ENCODE measurements around the gene ETV3.
"Not testable (repeated sequence)": the region's sequence is repeated elsewhere in the genome, so short reads cannot be mapped to it uniquely, and the experiment has no call there.

The ETV3 gene

DNA sequence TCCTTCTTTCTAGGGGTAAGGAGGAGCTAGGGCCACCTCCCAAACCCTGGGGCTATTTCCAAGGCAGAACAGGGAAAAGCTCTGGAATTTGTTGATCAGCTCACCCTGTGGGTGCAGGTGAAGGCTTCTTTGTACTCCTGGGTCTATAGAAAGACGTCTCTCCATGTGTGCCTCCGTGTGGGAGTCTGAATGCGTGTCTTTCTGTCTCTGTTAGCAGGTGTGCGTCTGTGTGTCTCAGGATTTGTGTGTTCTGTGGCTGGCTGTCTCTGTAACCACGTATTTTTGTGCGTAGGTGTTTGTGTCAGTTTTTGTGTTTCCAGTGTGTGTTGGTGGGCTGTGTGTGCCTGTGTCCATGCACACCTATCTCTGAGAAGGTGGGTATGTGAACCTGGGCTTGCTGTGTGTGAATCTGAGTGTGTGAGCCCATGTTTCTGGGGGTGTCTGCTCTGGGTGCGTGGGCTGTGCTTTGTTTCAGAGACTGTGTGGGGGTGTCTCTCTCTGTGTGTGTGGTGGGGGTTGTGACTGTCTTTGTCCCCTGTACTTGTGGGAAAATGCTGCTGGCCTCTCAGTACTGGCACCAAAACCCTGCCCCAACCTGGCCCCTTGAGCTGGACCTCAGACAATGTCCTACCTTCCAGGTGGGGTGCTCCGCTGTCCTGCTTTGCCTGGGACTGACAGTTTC, 25.9 kb downstream of the ETV3 start:
- DNase-seq (ENCODE audit: low read depth in 2 of 2) = no peak

DNA sequence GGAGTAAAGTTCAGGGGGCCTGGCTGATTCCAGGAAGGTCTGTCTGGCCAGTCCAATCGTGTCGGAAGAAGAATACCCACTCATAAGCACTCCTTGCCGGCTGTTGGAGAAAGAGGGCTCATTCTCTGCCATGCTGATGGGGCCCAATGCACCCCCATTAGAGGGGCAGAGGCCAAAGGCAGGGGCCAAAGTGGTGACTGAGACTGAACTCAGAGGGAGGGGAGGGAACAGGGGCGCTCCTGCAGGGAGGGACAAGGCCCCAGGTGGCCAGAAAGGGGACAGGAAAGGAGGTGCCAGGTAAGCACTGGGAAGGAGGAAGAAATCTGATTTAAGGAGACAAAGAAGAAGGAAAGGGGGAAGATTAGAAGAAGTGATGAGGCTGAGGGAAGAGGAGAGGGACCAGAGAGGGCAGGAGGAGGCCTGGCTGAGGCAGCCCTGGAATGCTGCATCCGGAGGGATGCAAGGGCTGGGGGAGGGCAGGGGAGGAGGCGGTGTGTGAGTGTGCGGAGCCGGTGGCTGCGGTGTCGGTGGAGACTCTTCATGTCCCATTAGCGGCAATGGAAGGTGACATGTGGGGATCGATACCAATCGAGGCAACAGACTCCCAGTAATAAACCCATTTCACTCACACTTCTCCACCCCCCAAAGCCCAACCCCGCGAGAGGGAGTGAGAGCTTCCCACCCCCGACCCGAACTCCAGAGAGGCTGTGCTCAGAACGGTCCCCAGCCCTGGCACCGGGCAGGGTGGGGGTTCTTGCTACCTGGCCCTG, 26.6 kb downstream of the ETV3 start:
- DNase-seq (ENCODE audit: low read depth in 2 of 2) = no peak

- no peak for DNase-seq (ENCODE audit: low read depth in 2 of 2)
Measured at GRCh38 chr1:157110686-157111085, 27.5 kb downstream of the ETV3 start.

DNA sequence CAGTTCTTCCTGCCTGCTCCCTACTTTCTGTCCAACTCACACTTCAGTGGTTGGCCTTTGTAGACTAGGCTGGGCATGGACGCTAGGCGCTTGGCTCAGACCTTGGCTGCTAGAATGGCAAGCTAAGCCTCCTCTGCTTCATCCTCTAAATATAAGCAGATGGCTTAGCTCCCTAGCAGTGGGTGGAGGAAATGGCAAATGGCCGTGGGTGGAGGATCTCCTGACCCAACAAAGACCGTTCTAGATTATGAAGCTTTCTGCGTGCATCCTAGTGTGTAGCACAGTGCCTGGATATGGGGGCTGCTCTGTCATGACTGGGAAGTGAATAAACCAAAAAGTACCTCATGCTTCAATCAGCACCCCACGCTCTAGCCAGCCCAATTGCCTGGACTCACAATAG, 28.2 kb downstream of the ETV3 start:
- no peak for DNase-seq (ENCODE audit: low read depth in 2 of 2)

GRCh38 chr1:157108448-157108847, 29.7 kb downstream of the ETV3 start:
- DNase-seq (ENCODE audit: low read depth in 2 of 2) = no peak

GRCh38 chr1:157107702-157108101, 30.5 kb downstream of the ETV3 start:
- no peak for DNase-seq (ENCODE audit: low read depth in 2 of 2)

DNA sequence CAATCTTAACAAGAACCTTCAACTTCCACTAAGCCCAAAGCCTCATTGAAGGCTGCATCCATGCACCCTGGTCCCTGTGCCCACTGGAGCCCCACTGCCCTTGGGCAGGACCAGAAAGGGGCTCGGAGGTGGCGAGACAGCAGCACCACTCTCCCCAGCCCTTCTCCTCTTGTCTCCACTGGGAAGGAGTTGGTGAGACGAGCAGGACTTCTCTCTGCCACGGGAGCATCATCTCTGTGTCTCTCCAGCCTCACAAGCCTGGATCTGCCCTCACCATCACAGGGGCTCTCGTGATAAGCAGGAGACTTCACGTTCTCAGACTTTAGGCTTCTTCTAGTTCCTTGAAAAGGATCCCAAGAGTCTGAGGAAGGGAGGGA, 31.4 kb downstream of the ETV3 start:
- DNase-seq (ENCODE audit: low read depth in 2 of 2) = no peak

DNA sequence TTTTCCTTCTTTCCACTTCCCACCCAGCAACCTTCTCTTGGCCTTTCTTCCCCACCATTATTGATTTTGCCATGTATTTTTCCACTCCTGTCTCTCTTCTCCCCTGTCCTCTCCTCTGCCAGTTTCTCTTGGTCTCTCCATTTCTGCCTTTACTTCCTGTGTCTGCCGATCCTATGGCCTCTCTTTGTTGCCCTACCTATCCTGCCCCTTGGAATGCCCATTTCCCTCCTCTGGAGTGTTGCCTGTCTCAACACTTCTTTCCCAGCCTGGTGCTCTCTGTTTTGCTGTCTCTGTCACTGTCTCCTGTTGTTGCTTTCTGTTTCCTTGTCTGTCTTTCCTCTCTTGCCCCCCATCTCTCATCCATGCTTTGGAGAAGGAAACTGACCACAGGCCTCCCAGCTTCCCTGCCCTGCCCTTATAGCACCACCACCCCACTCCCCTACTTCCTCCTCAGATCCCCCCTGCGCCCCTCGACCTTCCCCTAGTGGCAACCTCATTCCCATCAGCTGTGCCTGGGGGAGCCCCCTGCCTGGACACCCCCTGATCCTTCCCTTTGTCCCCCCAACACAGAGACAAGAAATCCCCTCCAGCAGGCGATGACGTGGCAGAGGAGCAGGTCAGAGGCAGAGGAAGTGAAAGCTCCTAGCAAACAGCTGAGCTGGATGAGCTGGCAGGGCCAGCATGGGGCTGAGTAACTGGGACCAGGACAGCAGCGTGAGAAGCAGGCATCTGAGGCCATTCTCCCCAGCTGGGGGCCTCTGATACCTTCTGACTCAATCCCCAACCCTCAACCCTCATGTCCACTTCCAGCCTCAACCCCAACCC, 32.0 kb downstream of the ETV3 start:
- DNase-seq (ENCODE audit: low read depth in 2 of 2) = no peak

DNA sequence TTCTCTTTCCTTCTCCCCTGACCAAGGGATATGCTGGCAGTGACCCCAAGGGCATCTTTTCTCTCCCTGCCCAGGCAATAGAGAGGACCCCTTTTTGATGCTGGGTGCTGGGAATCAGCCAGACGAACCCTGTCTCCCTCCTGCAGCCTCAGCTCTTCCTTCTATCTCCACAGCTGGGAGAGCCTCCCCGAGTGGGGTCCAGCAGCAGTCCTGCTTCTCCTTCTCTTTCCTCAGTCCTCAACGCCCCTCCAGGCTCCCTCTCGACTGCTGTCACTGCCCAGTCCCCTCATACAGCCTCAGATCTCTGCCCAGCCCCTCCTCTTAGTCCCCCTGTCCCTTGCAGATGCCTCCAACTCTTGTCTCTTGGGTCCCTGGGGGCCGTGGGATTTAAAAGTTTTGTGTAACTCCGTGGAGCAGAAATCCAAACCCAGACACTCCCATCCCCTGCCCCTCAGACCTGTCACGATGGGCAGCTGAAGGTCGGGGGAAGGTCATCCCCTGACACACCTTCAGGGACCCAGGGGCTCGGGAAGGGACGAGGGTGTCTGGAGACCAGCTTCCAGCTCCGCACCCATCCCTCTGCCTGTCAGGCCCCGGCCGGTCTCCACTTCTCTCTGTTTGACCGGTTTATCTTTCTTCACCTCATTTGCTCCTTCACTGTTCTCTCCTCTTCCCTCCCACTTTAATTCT, 32.8 kb downstream of the ETV3 start:
- DNase-seq (ENCODE audit: low read depth in 2 of 2) = no peak

DNA sequence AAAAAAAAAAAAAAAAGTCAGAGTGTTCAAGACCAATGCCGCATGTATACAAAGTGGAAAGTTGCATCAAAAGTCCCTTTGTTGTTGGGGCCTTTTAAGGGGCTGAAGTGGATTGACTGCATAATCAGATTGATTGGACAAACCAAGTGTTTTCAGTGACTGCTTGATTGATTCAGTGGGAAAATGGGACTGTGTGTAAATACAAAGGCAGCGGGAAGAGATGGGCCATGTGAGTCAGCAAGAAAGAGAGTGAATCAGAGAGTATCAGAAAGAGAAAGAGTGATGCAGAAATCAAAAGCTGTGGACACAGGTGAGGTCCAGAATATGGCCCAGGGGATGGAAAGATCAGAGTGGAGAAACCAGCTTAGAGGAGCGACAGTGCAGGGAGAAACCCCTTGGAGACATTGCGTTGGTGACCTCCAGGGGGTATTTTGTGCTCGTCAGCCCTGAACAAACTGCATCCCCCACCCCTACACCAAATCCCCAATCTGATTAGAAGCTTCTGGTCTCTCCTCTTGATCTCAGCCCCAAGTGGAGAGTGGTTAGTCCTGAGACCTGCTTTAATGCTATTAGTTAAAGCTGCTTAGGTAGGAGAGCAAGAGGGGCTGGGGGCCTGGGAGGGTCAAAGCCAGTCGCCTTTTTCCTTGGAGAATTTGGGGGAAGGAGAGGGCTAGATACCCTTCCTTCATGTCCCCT, 33.4 kb downstream of the ETV3 start:
- no peak for DNase-seq (ENCODE audit: low read depth in 2 of 2)

GRCh38 chr1:157103268-157103667, 34.9 kb downstream of the ETV3 start:
- DNase-seq (ENCODE audit: low read depth in 2 of 2) = no peak

- no peak for DNase-seq (ENCODE audit: low read depth in 2 of 2)
Measured at GRCh38 chr1:157101149-157101548, 37.0 kb downstream of the ETV3 start.

DNA sequence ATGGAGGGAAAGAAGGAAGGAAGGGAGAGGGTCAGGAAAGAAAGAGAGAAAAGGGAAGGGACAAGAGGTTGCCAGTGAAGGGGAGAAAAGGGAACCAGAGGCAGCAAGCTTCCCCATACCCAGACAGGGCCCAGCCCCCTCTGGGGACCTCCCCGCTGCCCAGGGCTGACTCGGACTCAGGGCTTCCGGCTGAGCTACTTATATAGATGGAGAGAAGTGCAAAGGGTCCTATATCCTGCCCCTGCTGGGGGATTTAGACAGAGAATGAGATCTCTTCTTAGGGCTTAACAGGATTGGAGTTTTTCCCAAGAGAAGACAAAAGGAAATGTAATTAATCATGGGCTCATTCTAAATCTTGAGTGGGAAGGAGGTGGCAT, 38.6 kb downstream of the ETV3 start, which contains the start of gene ETV3L:
Gene ETV3L (minus strand): TSS at position 176 of the 377 bp plus-strand sequence. CDS start 285 bp downstream, outside the sequence.
- no peak for DNase-seq (ENCODE audit: low read depth in 2 of 2)

DNA sequence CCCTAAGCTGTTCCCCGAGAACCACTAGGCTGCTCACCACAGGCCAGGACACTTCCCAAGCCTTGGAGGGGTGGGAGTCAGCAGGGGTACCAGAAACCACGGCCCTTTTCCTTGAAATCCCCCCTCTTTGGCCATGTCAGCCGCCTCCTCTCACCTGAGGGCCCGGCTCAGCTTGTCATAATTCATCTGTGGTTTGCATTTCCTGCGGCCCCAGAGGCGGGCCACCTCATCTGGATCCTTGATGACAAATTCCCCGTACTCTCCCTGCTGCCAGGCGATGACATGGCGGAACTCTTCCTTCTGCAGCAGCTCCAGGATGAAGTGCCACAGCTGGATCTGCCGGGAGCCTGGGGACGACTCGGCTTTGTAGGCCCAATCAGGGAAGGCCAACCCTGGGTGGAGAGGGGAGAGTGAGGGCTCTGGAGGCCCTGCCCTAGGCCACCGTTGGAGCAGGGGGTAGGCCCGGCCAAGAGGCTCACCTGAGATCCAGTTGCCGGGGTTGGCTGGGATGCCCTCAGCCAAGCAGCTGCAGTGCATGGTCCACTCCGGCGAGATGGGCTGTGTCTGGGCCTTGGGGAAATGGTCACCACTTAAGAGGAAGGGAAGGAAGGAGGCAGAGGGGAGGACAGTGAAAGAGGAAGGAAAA, 39.1 kb downstream of the ETV3 start:
- not testable (repeated sequence) for DNase-seq (ENCODE audit: low read depth in 2 of 2)

DNA sequence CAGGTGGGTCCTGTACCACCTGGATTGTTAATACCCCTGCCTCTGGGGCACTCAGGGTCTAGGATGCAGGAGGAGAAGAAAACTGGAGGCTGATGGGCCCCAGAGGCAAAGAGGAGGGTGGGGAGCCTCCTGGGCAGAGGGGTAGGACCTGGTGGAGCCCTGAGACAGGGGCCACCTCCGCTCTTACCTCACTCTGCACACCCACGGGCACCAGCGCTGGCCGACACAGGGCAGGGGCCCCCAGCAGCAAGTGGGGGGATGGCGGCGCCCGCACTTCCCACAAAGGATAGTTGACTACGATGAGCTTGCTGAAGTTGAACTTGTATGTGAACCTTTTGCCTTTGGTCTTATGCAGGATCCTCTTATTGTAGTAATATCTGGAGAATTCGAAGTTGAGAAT, 39.7 kb downstream of the ETV3 start:
- DNase-seq (ENCODE audit: low read depth in 2 of 2) = no peak

DNA sequence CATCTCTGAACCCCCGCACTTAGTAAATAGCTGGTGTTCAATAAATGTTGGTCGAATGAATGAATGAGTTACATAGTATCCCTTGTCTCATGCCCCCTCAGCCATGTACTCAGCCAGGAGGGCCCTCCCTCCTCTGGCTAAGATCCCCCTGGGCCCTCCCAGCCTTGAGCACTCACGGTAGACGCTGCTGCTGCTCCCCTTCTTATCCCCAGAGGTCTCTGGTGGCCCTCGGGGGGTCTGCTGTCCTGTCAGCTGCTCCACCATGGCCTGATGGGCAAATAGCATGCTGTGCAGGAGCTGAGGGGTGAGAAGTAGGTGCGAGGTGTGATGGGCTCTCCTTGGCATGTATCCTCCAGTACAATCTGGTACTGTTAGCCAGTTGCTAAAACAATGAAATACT, 40.5 kb downstream of the ETV3 start:
- no peak for DNase-seq (ENCODE audit: low read depth in 2 of 2)

GRCh38 chr1:157096881-157097280, 41.3 kb downstream of the ETV3 start:
- no peak for DNase-seq (ENCODE audit: low read depth in 2 of 2)

GRCh38 chr1:157095551-157095950, 42.6 kb downstream of the ETV3 start:
- DNase-seq (ENCODE audit: low read depth in 2 of 2) = no peak

DNA sequence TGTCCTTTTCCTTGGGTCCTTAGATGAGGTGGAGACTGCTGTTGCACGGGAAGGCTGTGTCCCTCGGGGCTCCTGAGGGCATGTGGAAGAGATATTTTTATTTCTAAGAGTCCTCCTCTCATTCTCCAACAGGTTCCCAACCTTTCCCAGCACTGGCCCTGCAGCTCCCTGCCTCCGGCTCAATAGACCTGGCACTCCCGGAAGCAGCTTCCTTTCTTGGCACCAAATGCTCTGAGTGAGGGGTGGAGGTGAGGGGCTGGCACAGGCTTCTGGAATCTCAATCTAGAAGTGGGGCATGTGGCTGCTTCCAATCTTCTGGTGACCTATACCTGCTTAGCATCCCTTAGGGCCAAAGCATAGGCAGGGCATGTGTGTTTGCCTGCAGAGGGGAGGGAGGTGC, 43.1 kb downstream of the ETV3 start:
- DNase-seq (ENCODE audit: low read depth in 2 of 2) = no peak

GRCh38 chr1:157092831-157093230, 45.4 kb downstream of the ETV3 start:
- DNase-seq (ENCODE audit: low read depth in 2 of 2) = no peak

All from stimulated activated CD4-positive, alpha-beta T cell treated with anti-CD3 and anti-CD28 coated beads, Interleukin-1b, Interleukin-23, amount 100 ng/mL, for 4 hours (primary cell).